HL-60/S4 treated with retinoic acid at 250 ng/mL for 4 days and 3 days (cell line): ENCODE measurements around the gene TRIM54.
"Not testable (repeated sequence)": the region's sequence is repeated elsewhere in the genome, so short reads cannot be mapped to it uniquely, and the experiment has no call there.

Experiments used
- in situ Hi-C: fragments of 300-500 bp; cut with MboI; formaldehyde crosslinking; loops from 2 replicates; pipeline ENCODE4 v1.7.0; 2022; ENCODE audit warnings: low sequenced_read_pairs

The TRIM54 gene

DNA sequence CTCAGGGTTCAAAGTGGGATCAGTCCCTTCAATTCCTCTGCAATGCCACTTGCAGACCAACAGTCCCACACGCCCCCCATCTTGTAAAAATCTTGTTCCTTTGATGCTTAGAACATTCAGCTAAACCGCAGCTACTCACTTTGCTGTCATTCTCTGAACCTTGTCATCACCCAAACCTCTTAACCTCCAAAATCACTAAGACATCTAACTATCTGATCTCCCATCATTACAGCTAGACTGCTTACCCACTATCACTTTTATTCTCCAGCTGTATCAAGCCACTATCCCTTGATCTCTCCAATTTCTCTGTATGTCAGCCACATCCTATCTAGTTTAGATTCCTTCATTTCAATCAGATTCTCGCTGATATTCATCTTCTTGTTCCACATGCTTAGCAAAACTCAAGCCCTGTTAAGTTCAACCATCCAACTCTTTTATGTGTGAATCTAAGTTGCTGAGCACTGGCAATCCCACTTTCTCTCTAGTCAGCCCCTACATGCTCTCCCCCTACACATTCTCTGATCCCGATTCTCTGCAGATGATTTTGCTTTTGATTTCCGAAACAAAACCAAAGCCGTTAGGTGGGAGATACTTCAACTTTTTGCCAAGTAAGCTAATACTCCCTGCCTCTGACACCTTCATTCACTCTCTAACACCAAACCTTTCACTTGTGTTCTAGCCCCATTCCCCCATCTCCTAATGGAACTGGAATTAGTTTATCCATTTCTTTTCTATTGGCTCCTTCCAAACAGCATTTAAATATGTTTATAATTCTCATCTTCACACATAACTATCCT lies 69.8 kb downstream of the TRIM54 start:
- in situ Hi-C loops, result no loop called here

DNA sequence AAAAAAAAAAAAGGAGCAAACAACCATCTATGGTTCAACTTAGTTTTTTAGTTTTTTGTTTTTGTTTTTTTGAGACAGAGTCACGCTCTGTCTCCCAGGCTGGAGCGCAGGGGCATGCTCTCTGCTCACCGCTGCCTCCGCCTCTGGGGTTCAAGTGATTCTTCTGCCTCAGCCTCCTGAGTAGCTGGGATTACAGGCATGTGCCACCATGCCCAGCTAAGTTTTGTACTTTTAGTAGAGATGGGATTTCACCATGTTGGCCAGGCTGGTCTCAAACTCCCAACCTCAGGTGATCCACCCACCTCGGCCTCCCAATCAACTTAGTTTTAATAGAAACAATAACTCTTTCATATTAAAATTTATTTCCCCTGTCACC lies 71.1 kb downstream of the TRIM54 start:
- in situ Hi-C loops, result not testable (repeated sequence)

- in situ Hi-C loops, result no loop called here
Measured at GRCh38 chr2:27353762-27354596, 71.8 kb downstream of the TRIM54 start.

GRCh38 chr2:27354597-27354927 lies 72.3 kb downstream of the TRIM54 start:
- in situ Hi-C loops, result no loop called here

- in situ Hi-C loops, result no loop called here
Measured at GRCh38 chr2:27356056-27356381, 73.8 kb downstream of the TRIM54 start.

- in situ Hi-C loops, result no loop called here
Measured at GRCh38 chr2:27356382-27357181, 74.4 kb downstream of the TRIM54 start, which contains the start of gene GTF3C2. TSS of gene GTF3C2 (minus strand) at chr2:27356764. CDS start at chr2:27343554, 13,210 bp downstream.
